Measurements from ENCODE around the gene TRDN. TPM values are rescaled to one million over a fixed set of nuclear protein-coding genes. Genes with fewer than 3 reads are reported as not detected.

TRDN gene
- total RNA-seq, 1 experiment from 2014 or later = 10.4 TPM

- no peak overlapping the region for H3K4me2 ChIP-seq (ENCODE audit: insufficient read depth, insufficient read length, low read length)
- no peaks in the 10 kb centered on the region for H3K79me1 ChIP-seq (ENCODE audit: insufficient read depth, low read depth, low read length, poor library complexity, severe bottlenecking)
- Mint-ChIP-seq H3K27ac (no peak overlapping the region), H3K27me3 (ENCODE audit: low read depth) (no peaks in the 10 kb centered on the region), H3K4me1 (peaks cover 3 to 7% of the 10 kb centered on the region in 2 experiments; a peak in 2 of 4 replicates), H3K9me3 (peaks cover 19 to 21% of the 10 kb centered on the region in 2 experiments), H3K4me3 (no peak overlapping the region), H3K36me3 (ENCODE audit: insufficient read depth in 1 of 3, low read depth in 3 of 3) (peaks cover 8 to 23% (median 22%) of the 10 kb centered on the region in 3 experiments)
- no peak overlapping the region for H2BK120ac ChIP-seq (ENCODE audit: low read depth, low read length, poor library complexity, severe bottlenecking)
- no peak overlapping the region for H3K9ac ChIP-seq (ENCODE audit: extremely low read depth, insufficient read length, low read length)
- no peak overlapping the region for H3K4ac ChIP-seq (ENCODE audit: low read depth, low read length)
- H3K79me2 ChIP-seq (ENCODE audit: insufficient read depth, low read length) = no peaks in the 10 kb centered on the region
- peak overlapping the region; percentile 57 for H2AFZ ChIP-seq (ENCODE audit: low read length)
- H2BK15ac ChIP-seq (ENCODE audit: low read depth, low read length) = no peak overlapping the region
- no peak overlapping the region for H2BK12ac ChIP-seq (ENCODE audit: insufficient read length, low read depth, low read length)
- no peaks in the 10 kb centered on the region for H3K27me3 ChIP-seq (ENCODE audit: insufficient read depth, low read length)
- H3K18ac ChIP-seq (ENCODE audit: insufficient read length, low read depth, low read length) = no peak overlapping the region
- H3K27ac ChIP-seq (ENCODE audit: insufficient read length, low read depth, low read length) = no peak overlapping the region
- H2BK5ac ChIP-seq (ENCODE audit: insufficient read length, low read length) = no peak overlapping the region
- H3K14ac ChIP-seq (ENCODE audit: insufficient read depth, low read length) = no peak overlapping the region
- DNase-seq = no peak
- no peak overlapping the region for H4K8ac ChIP-seq (replicated peaks; ENCODE audit: insufficient read length, low read depth, low read length)
- H3K4me1 ChIP-seq (ENCODE audit: insufficient read depth, low read length) = no peaks in the 10 kb centered on the region; the same call in 1 of the 2 replicates
- H3K56ac ChIP-seq (ENCODE audit: insufficient read length, low read depth, low read length) = no peak overlapping the region
- WGBS (ENCODE audit: extremely low coverage, insufficient read length, low lambda C conversion rate) = no CpG with 5 or more reads among the region's 4 CpGs
- no peak overlapping the region for H2AK5ac ChIP-seq (ENCODE audit: insufficient read length, low read length)
- TF ChIP-seq CTCF (conservative IDR thresholded peaks at IDR 0.05) = no peak
- no peak overlapping the region for H3T11ph ChIP-seq (ENCODE audit: low read length)
- no peak overlapping the region for H4K91ac ChIP-seq (ENCODE audit: insufficient read length, low read depth, low read length)
- no peak overlapping the region for H4K5ac ChIP-seq (ENCODE audit: insufficient read length, low read depth, low read length)
- H3K23ac ChIP-seq (ENCODE audit: insufficient read length, low read depth, low read length) = no peak overlapping the region
- no peaks in the 10 kb centered on the region for H3K9me3 ChIP-seq (ENCODE audit: control insufficient read depth, low read depth, low read length)
- no peaks in the 10 kb centered on the region for H4K20me1 ChIP-seq (ENCODE audit: control insufficient read depth, insufficient read depth, insufficient read length)
- H3K23me2 ChIP-seq (ENCODE audit: insufficient read length, low read depth, low read length, poor library complexity, severe bottlenecking) = no peaks in the 10 kb centered on the region
- H2BK20ac ChIP-seq (ENCODE audit: low read depth, low read length, poor library complexity, severe bottlenecking) = no peak overlapping the region
Measured at GRCh38 chr6:123677897-123678296, 41.1 kb upstream of the TRDN start.
